Left lung (tissue), 10 donors: ENCODE results near the gene CNTN4. TPM values are rescaled to one million over a fixed set of nuclear protein-coding genes. Genes with fewer than 3 reads are reported as not detected.

Experiments
- ATAC-seq: fragments of 200-7000 bp; cut with Tn5 transposase; one replicate; pipeline ENCODE4 v1.9.1; 2020; ENCODE audit warnings: moderate library complexity
- DNase-seq, 4 donors: peaks; one replicate each; pipeline ENCODE4 v3.0.0-alpha.2; 2013 to 2020
- H3K27ac ChIP-seq, 2 donors: fragments of 200-600 bp; sonication (generic) in 1 of 2; one replicate each; pipeline versions ENCODE4 v1.5.0 to v1.8.0; 2020 to 2021
- H3K27me3 ChIP-seq, 2 donors: fragments of 200-600 bp; sonication (generic) in 1 of 2; one replicate each; pipeline versions ENCODE4 v1.5.0 to v1.8.0; 2020 to 2021
- H3K36me3 ChIP-seq, 2 donors: fragments of 200-600 bp; sonication (generic) in 1 of 2; one replicate each; pipeline versions ENCODE4 v1.5.0 to v1.8.0; 2020 to 2021
- H3K4me1 ChIP-seq, 2 donors: fragments of 200-600 bp; one replicate each; pipeline ENCODE4 v1.8.0; 2021
- H3K4me3 ChIP-seq, 2 donors: fragments of 200-600 bp; sonication (generic) in 1 of 2; one replicate each; pipeline versions ENCODE4 v1.5.0 to v1.8.0; 2020 to 2021; ENCODE audit warnings: mild to moderate bottlenecking in 1 of 2
- H3K9me3 ChIP-seq, 2 donors: fragments of 200-600 bp; sonication (generic) in 1 of 2; one replicate each; pipeline versions ENCODE4 v1.5.0 to v1.8.0; 2020 to 2021
- CTCF ChIP-seq, 2 donors: fragments of 200-600 bp; sonication (generic) in 1 of 2; IDR thresholded peaks; one replicate each; pipeline versions ENCODE4 v1.5.0 to v1.8.0; 2021; ENCODE audit warnings: antibody characterized with exemption in 2 of 2
- intact Hi-C, 2 donors: fragments of 100-400 bp; cut with DNase I; formaldehyde crosslinking; loops; one replicate each; pipeline versions ENCODE4 v1.11.2 to v1.14.2; 2022
- polyA plus RNA-seq, 6 donors: library from polyadenylated mRNA; unstranded; fragments of 120-200 nt; gene quantifications; one replicate each; pipeline ENCODE4 v1.2.1, GENCODE V29; 2013; ENCODE audit not compliant: insufficient read length in 6 of 6
- total RNA-seq, 2 donors: library from RNA; stranded (reverse); fragmentation: NEBNext Ultra II Directional; extraction: Animal tissue kit (Norgen Biotek cat#: 25700); gene quantifications; one replicate each; pipeline ENCODE4 v1.2.1, GENCODE V29; 2021
- donor health status: DM: no; HTN: yes; CAD: no.
- donor health status: DM: no; HTN: no; CAD: no.

Gene CNTN4
- total and polyA plus RNA-seq, 8 donors = 5.9 to 10.4 (median 8.2) TPM

GRCh38 chr3:2266606-2267005, 167.9 kb downstream of the CNTN4 start:
- no peaks in the 10 kb centered on the region for H3K27me3 ChIP-seq
- H3K27ac ChIP-seq = no peak overlapping the region
- H3K36me3 ChIP-seq = no peaks in the 10 kb centered on the region
- no peaks in the 10 kb centered on the region for H3K4me1 ChIP-seq
- no peak overlapping the region for H3K4me3 ChIP-seq
- DNase-seq (no peak), ATAC-seq (no peak)
- intact Hi-C loops = no loop called here
- no peak for TF ChIP-seq CTCF (IDR thresholded peaks at IDR 0.05)
- H3K9me3 ChIP-seq = no peaks in the 10 kb centered on the region

GRCh38 chr3:2268779-2269178, 170.1 kb downstream of the CNTN4 start:
- Histone ChIP-seq H3K36me3 (no peaks in the 10 kb centered on the region), H3K4me3 (no peak overlapping the region), H3K4me1 (no peaks in the 10 kb centered on the region), H3K27me3 (no peaks in the 10 kb centered on the region), H3K9me3 (no peaks in the 10 kb centered on the region), H3K27ac (no peak overlapping the region)
- intact Hi-C loops = no loop called here
- no peak for TF ChIP-seq CTCF (IDR thresholded peaks at IDR 0.05)
- ATAC-seq = no peak
- no peak for DNase-seq

GRCh38 chr3:2274526-2274925, 175.9 kb downstream of the CNTN4 start:
- Histone ChIP-seq H3K9me3 (no peaks in the 10 kb centered on the region), H3K36me3 (no peaks in the 10 kb centered on the region), H3K27ac (no peak overlapping the region), H3K27me3 (no peaks in the 10 kb centered on the region), H3K4me3 (no peak overlapping the region), H3K4me1 (no peaks in the 10 kb centered on the region)
- DNase-seq = no peak
- intact Hi-C loops = no loop called here
- no peak for ATAC-seq
- no peak for TF ChIP-seq CTCF (IDR thresholded peaks at IDR 0.05)

GRCh38 chr3:2283818-2284217, 185.2 kb downstream of the CNTN4 start:
- TF ChIP-seq CTCF (IDR thresholded peaks at IDR 0.05) = no peak
- ATAC-seq = no peak
- Histone ChIP-seq H3K4me3 (no peak overlapping the region), H3K4me1 (no peaks in the 10 kb centered on the region), H3K27ac (no peak overlapping the region), H3K27me3 (no peaks in the 10 kb centered on the region), H3K36me3 (no peaks in the 10 kb centered on the region), H3K9me3 (no peaks in the 10 kb centered on the region)
- intact Hi-C loops = no loop called here
- no peak for DNase-seq

GRCh38 chr3:2300938-2301337, 202.3 kb downstream of the CNTN4 start:
- ATAC-seq (no peak), DNase-seq (no peak)
- no peaks in the 10 kb centered on the region for H3K4me1 ChIP-seq
- no peak for TF ChIP-seq CTCF (IDR thresholded peaks at IDR 0.05)
- no peaks in the 10 kb centered on the region for H3K36me3 ChIP-seq
- H3K4me3 ChIP-seq = no peak overlapping the region
- no peaks in the 10 kb centered on the region for H3K9me3 ChIP-seq
- intact Hi-C loops = no loop called here
- no peaks in the 10 kb centered on the region for H3K27me3 ChIP-seq
- H3K27ac ChIP-seq = no peak overlapping the region
